ENCODE data around the gene GJD2. TPM values are rescaled to one million over a fixed set of nuclear protein-coding genes. Genes with fewer than 3 reads are reported as not detected.
A peak's percentile ranks its signal among the peaks of the same experiment; 100 is the strongest.

The GJD2 gene
- total and polyA plus RNA-seq, 7 donors = not detected

- WGBS, 3 donors = 90 to 94% (median 93%) methylated on average over 1 of the region's 1 CpG
Observed at GRCh38 chr15:34718681-34719665, 35.8 kb downstream of the GJD2 start.

GRCh38 chr15:34717729-34718128, 37.1 kb downstream of the GJD2 start:
- intact Hi-C loops (cut with DNase I) = no loop called here
- no peak overlapping the region for H3K4me3 ChIP-seq
- H3K36me3 ChIP-seq (ENCODE audit: insufficient read depth in 1 of 2, low read depth in 1 of 2) = no peaks in the 10 kb centered on the region
- peak overlapping the region; percentile 3 for H3K27ac ChIP-seq
- H3K27me3 ChIP-seq (ENCODE audit: insufficient read depth in 3 of 3, low read length in 2 of 3) = no peaks in the 10 kb centered on the region
- no peaks in the 10 kb centered on the region for H3K9me3 ChIP-seq
- WGBS, 3 donors = 38 to 52% (median 52%) methylated on average over 2 of the region's 2 CpGs
- peaks cover 44% of the 10 kb centered on the region for H3K4me1 ChIP-seq
- ATAC-seq = peak in 3 of 4 donors; percentile 51 to 52 (median 51)
- DNase-seq = no peak
- TF ChIP-seq CTCF (IDR thresholded peaks at IDR 0.05) = no peak

More at GRCh38 chr15:34718681-34719665, 35.8 kb downstream of the GJD2 start:
- Histone ChIP-seq H3K9me3 (no peaks in the 10 kb centered on the region), H3K36me3 (ENCODE audit: insufficient read depth in 1 of 2, low read depth in 1 of 2) (no peaks in the 10 kb centered on the region), H3K4me3 (no peak overlapping the region), H3K4me1 (peaks cover 51% of the 10 kb centered on the region), H3K27ac (no peak overlapping the region), H3K27me3 (ENCODE audit: insufficient read depth in 3 of 3, low read length in 2 of 3) (no peaks in the 10 kb centered on the region)
- no peak for TF ChIP-seq CTCF (IDR thresholded peaks at IDR 0.05)
- intact Hi-C loops (cut with DNase I) = no loop called here
- DNase-seq (no peak), ATAC-seq (no peak)

- Histone ChIP-seq H3K9me3 (no peaks in the 10 kb centered on the region), H3K36me3 (ENCODE audit: insufficient read depth in 1 of 2, low read depth in 1 of 2) (no peaks in the 10 kb centered on the region), H3K4me1 (peaks cover 28% of the 10 kb centered on the region), H3K27me3 (ENCODE audit: insufficient read depth in 3 of 3, low read length in 2 of 3) (no peaks in the 10 kb centered on the region), H3K4me3 (no peak overlapping the region), H3K27ac (peak overlapping the region; percentile 13)
- no peak for TF ChIP-seq CTCF (IDR thresholded peaks at IDR 0.05)
- intact Hi-C loops (cut with DNase I) = no loop called here
- ATAC-seq (peak; percentile 33 to 93 (median 85)), DNase-seq (peak; percentile 20 to 84)
- WGBS, 3 donors = 26 to 61% (median 34%) methylated on average over 9 of the region's 9 CpGs
Observed at GRCh38 chr15:34716111-34716510, 38.7 kb downstream of the GJD2 start.

GRCh38 chr15:34714476-34715121, 40.2 kb downstream of the GJD2 start:
- Histone ChIP-seq H3K36me3 (ENCODE audit: insufficient read depth in 1 of 2, low read depth in 1 of 2) (no peaks in the 10 kb centered on the region), H3K4me1 (peaks cover 15% of the 10 kb centered on the region), H3K4me3 (no peak overlapping the region), H3K9me3 (no peaks in the 10 kb centered on the region), H3K27me3 (ENCODE audit: insufficient read depth in 3 of 3, low read length in 2 of 3) (no peaks in the 10 kb centered on the region), H3K27ac (no peak overlapping the region)
- intact Hi-C loops (cut with DNase I) = no loop called here
- DNase-seq (no peak), ATAC-seq (no peak)
- TF ChIP-seq CTCF (IDR thresholded peaks at IDR 0.05) = no peak
- 86 to 88% (median 88%) methylated on average over 5 of the region's 5 CpGs for WGBS, 3 donors
